ENCODE measurements around the gene SSNA1.

SSNA1 gene

DNA sequence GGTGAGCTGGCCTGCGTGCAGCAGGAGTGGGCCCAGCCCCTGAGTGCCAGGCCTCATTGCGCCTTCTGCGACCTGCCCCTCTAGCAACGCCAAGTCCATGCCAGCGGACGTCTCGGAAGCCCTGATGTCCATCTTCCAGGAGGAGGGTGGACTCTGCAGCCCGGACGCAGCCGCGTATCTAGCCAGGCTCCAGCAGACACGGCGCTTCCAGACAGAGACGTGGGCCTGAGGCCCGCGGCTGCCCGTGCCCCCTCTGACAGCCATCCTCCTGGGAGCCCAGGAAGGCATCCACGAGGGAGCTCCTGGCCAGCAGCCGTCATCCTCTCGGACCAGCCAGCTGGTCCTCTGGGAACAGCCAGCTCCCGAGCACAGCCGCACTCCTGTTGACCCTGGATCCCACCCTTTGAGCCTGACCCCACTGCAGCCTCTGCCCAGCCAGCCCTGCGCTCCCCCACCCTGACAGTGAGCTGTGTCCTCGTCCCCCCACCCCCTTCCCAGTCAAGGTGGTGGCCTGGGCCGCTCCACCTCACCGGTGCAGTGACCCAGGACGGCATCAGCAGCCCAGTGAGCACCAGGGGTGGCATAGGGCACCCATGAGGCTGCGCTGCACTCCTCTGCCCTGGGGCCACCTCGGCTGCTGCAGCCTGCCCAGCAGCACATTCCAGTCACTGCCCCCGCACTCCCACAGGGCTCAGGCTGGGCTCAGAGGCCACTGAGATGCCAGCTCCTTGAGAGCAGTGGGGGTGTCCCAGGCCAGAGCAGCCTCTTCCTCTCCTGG is 27.9 kb downstream of the SSNA1 start:
- Histone ChIP-seq H3K4me3 (ENCODE audit: low read length in 2 of 2) (no peak overlapping the region), H2BK15ac (ENCODE audit: low read length) (no peak overlapping the region), H3K79me1 (ENCODE audit: low read depth, low read length) (peaks cover 20% of the 10 kb centered on the region), H3K9me3 (replicated peaks in 1 of 2; ENCODE audit: control insufficient read depth in 2 of 2, insufficient read depth in 1 of 2, low read depth in 1 of 2, low read length in 2 of 2) (no peaks in the 10 kb centered on the region), H3K36me3 (replicated peaks in 1 of 2; ENCODE audit: control insufficient read depth in 2 of 2, insufficient read depth in 2 of 2, low read length in 2 of 2) (peaks cover 17 to 46% of the 10 kb centered on the region in 2 donors), H4K8ac (ENCODE audit: low read depth, low read length) (no peak overlapping the region), H3K9ac (ENCODE audit: low read depth, low read length, poor library complexity) (no peak overlapping the region), H2AK5ac (ENCODE audit: low read depth, low read length) (no peak overlapping the region), H4K91ac (ENCODE audit: low read depth, low read length, poor library complexity) (no peak overlapping the region), H2BK5ac (ENCODE audit: low read length) (no peak overlapping the region), H2BK12ac (ENCODE audit: low read length) (no peak overlapping the region), H3K23ac (ENCODE audit: low read depth, low read length, poor library complexity) (no peak overlapping the region), H3K27ac (replicated peaks; ENCODE audit: low read length) (no peak overlapping the region), H3K18ac (ENCODE audit: low read length) (no peak overlapping the region), H2AFZ (ENCODE audit: low read length) (no peak overlapping the region), H3K4me1 (ENCODE audit: control insufficient read depth in 2 of 2, insufficient read depth in 1 of 2, low read depth in 1 of 2, low read length in 2 of 2) (peaks cover 2 to 8% of the 10 kb centered on the region in 2 donors), H2BK120ac (ENCODE audit: low read depth, low read length) (no peak overlapping the region), H3K4ac (ENCODE audit: low read length) (no peak overlapping the region), H3K14ac (ENCODE audit: low read length) (no peak overlapping the region), H3K27me3 (ENCODE audit: control insufficient read depth in 3 of 3, insufficient read depth in 3 of 3, low read depth in 1 of 3, low read length in 3 of 3) (no peaks in the 10 kb centered on the region), H3K4me2 (ENCODE audit: insufficient read depth, low read length, poor library complexity, severe bottlenecking) (no peak overlapping the region)
- DNase-seq (ENCODE audit: low spot score), result no peak
- WGBS, 2 donors (ENCODE audit: extremely low coverage in 2 of 2, insufficient read length in 2 of 2, insufficient replicate concordance in 1 of 2), result no CpG with 5 or more reads among the region's 30 CpGs

DNA sequence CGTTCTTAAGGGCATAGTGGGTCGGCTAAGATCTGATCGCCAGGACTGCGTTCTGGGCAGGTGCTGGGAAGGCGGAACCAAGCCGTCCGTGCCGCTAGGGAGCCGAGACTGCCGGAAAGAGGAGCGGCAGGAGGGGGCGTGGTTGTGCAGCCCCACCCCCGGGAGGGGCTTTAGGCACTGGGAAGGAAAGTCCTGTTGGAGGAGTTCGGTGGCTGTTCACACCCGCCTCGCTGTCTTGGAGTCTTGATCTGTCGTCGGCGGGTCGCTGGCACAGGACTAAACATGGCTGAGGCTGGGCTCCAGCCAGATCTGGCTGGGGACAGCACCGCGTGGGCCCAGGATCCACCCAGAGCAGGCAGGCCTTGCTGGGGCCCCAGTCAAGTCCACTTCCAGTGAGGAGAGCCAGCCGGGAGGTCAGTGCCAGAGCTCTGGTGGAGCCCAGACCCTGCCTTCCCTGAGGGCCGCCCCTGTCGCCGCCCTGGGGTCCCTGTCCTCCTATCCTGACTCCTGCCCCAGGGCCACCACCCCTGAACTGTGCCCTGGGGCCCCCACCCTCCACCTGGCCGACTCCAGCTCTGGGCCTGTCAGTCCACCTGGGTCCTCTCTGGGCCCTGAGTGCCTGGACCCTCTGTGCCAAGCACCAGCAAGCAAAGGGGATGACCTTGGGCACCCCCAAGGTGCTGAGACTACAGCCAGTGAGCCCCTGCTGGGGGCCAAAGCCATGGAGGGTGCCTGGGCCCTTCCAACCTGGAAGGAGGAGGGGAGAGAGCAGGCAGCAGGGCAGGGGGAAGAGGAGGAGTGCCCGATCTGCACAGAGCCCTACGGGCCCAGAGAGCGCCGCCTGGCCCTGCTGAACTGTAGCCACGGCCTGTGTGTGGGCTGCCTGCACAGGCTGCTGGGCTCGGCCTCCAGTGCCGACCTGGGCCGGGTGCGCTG is 29.1 kb downstream of the SSNA1 start:
- Histone ChIP-seq H3K79me1 (ENCODE audit: low read depth, low read length) (peaks cover 18% of the 10 kb centered on the region), H3K4me2 (ENCODE audit: insufficient read depth, low read length, poor library complexity, severe bottlenecking) (no peak overlapping the region), H4K91ac (ENCODE audit: low read depth, low read length, poor library complexity) (no peak overlapping the region), H3K18ac (ENCODE audit: low read length) (no peak overlapping the region), H3K27me3 (ENCODE audit: control insufficient read depth in 3 of 3, insufficient read depth in 3 of 3, low read depth in 1 of 3, low read length in 3 of 3) (peaks cover 0 to 5% (median 3%) of the 10 kb centered on the region in 3 experiments), H3K27ac (replicated peaks; ENCODE audit: low read length) (no peak overlapping the region), H3K9ac (ENCODE audit: low read depth, low read length, poor library complexity) (no peak overlapping the region), H3K4me1 (ENCODE audit: control insufficient read depth in 2 of 2, insufficient read depth in 1 of 2, low read depth in 1 of 2, low read length in 2 of 2) (peaks cover 3 to 9% of the 10 kb centered on the region in 2 donors), H3K14ac (ENCODE audit: low read length) (no peak overlapping the region), H2BK15ac (ENCODE audit: low read length) (no peak overlapping the region), H3K9me3 (replicated peaks in 1 of 2; ENCODE audit: control insufficient read depth in 2 of 2, insufficient read depth in 1 of 2, low read depth in 1 of 2, low read length in 2 of 2) (no peaks in the 10 kb centered on the region), H4K8ac (ENCODE audit: low read depth, low read length) (no peak overlapping the region), H3K4ac (ENCODE audit: low read length) (no peak overlapping the region), H3K23ac (ENCODE audit: low read depth, low read length, poor library complexity) (peak overlapping the region; percentile 80), H2BK12ac (ENCODE audit: low read length) (peak overlapping the region; percentile 58), H3K36me3 (replicated peaks in 1 of 2; ENCODE audit: control insufficient read depth in 2 of 2, insufficient read depth in 2 of 2, low read length in 2 of 2) (peaks cover 17 to 36% of the 10 kb centered on the region in 2 donors), H2AFZ (ENCODE audit: low read length) (no peak overlapping the region), H2AK5ac (ENCODE audit: low read depth, low read length) (peak overlapping the region; percentile 56), H3K4me3 (ENCODE audit: low read length in 2 of 2) (peak overlapping the region in 1 of 2 donors; percentile 40), H2BK5ac (ENCODE audit: low read length) (no peak overlapping the region), H2BK120ac (ENCODE audit: low read depth, low read length) (no peak overlapping the region)
- no peak for DNase-seq (ENCODE audit: low spot score)
- no CpG with 5 or more reads among the region's 36 CpGs for WGBS, 2 donors (ENCODE audit: extremely low coverage in 2 of 2, insufficient read length in 2 of 2, insufficient replicate concordance in 1 of 2)

GRCh38 chr9:137218212-137218753 is 29.8 kb downstream of the SSNA1 start:
- Histone ChIP-seq H3K23ac (ENCODE audit: low read depth, low read length, poor library complexity) (peak overlapping the region; percentile 80), H3K36me3 (replicated peaks in 1 of 2; ENCODE audit: control insufficient read depth in 2 of 2, insufficient read depth in 2 of 2, low read length in 2 of 2) (peaks cover 11 to 30% of the 10 kb centered on the region in 2 donors), H3K4ac (ENCODE audit: low read length) (no peak overlapping the region), H2BK12ac (ENCODE audit: low read length) (no peak overlapping the region), H3K18ac (ENCODE audit: low read length) (no peak overlapping the region), H2BK15ac (ENCODE audit: low read length) (no peak overlapping the region), H2AFZ (ENCODE audit: low read length) (no peak overlapping the region), H3K27me3 (ENCODE audit: control insufficient read depth in 3 of 3, insufficient read depth in 3 of 3, low read depth in 1 of 3, low read length in 3 of 3) (peaks cover 0 to 10% (median 3%) of the 10 kb centered on the region in 3 experiments), H3K27ac (replicated peaks; ENCODE audit: low read length) (no peak overlapping the region), H3K14ac (ENCODE audit: low read length) (no peak overlapping the region), H2BK120ac (ENCODE audit: low read depth, low read length) (no peak overlapping the region), H3K9me3 (replicated peaks in 1 of 2; ENCODE audit: control insufficient read depth in 2 of 2, insufficient read depth in 1 of 2, low read depth in 1 of 2, low read length in 2 of 2) (no peaks in the 10 kb centered on the region), H3K9ac (ENCODE audit: low read depth, low read length, poor library complexity) (peak overlapping the region; percentile 21), H3K4me1 (ENCODE audit: control insufficient read depth in 2 of 2, insufficient read depth in 1 of 2, low read depth in 1 of 2, low read length in 2 of 2) (peaks cover 8 to 15% of the 10 kb centered on the region in 2 donors), H2BK5ac (ENCODE audit: low read length) (no peak overlapping the region), H2AK5ac (ENCODE audit: low read depth, low read length) (no peak overlapping the region), H3K4me3 (ENCODE audit: low read length in 2 of 2) (no peak overlapping the region), H3K79me1 (ENCODE audit: low read depth, low read length) (peaks cover 15% of the 10 kb centered on the region), H4K91ac (ENCODE audit: low read depth, low read length, poor library complexity) (no peak overlapping the region), H3K4me2 (ENCODE audit: insufficient read depth, low read length, poor library complexity, severe bottlenecking) (no peak overlapping the region), H4K8ac (ENCODE audit: low read depth, low read length) (peak overlapping the region; percentile 65)
- no peak for DNase-seq (ENCODE audit: low spot score)
- WGBS, 2 donors (ENCODE audit: extremely low coverage in 2 of 2, insufficient read length in 2 of 2, insufficient replicate concordance in 1 of 2), result no CpG with 5 or more reads among the region's 30 CpGs
